GM12891 (cell line): ENCODE measurements around the gene EHD1.

Experiments
- POLR2A ChIP-seq: IDR thresholded peaks from 2 replicates; pipeline ENCODE4 v1.6.1; 2011; ENCODE audit warnings: low read depth, low read length, control low read depth
- POLR2AphosphoS5 ChIP-seq: IDR thresholded peaks from 2 replicates; pipeline ENCODE4 v1.6.1; 2011; ENCODE audit warnings: low read depth, low read length, control low read depth

- TF ChIP-seq POLR2AphosphoS5 (no peak), POLR2A (no peak)
These were observed 72.9 kb downstream of the EHD1 start for GRCh38 chr11:64805481-64805880.
